GM08714 (cell line): ENCODE data around the gene SRPRB.

Experiments
- H3K4me3 ChIP-seq: fragments of 200-500 bp; sonication (Bioruptor generic); 2 replicates; pipeline ENCODE4 v1.5.1; 2014; ENCODE audit warnings: mild to moderate bottlenecking, low read length, inconsistent platforms
- ZNF274 ChIP-seq: IDR thresholded peaks from 2 replicates; pipeline ENCODE4 v1.6.1; 2012; ENCODE audit warnings: mild to moderate bottlenecking, low read depth, low read length

SRPRB gene

GRCh38 chr3:133797396-133798105, 8.1 kb upstream of the SRPRB start:
- no peak for TF ChIP-seq ZNF274
- no peak overlapping the region for H3K4me3 ChIP-seq

DNA sequence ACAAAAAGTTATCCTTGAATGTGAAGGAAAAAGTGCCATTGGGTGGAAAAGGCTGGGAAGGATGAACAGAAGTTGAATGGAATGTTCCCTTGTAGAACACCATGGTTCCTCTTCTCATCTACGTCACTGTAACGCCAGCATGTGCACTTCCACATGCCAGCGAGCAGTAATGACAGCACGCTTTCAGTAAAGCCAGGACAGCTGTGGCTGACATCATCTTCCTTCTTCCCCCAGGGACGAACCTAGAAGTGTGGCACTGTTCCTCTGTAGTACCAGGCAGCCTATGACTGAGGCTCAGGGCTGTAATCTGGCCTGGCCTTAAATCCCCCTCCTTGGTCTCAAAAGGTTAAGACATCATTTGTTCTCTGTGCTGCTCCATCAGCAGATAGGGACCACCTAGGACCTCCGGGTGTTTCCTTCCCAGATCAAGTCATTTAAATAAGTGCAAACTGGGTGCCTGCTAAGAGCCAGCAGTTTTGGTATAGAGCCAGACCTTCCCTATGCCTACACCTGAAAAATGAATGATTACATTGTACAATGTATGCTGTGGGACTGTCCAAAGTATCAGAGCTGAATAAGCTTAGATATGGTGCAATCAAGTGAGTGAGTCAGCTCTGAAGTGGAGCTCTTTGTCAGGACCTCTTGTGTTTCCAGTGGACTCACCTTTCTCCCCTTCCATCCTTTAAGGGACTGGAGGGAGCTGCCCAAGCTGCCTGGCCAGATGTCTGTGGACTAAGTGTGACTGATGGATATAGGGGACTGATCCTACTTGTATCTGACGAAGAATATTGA, 5.6 kb upstream of the SRPRB start:
- TF ChIP-seq ZNF274: no peak
- H3K4me3 ChIP-seq: no peak overlapping the region

DNA sequence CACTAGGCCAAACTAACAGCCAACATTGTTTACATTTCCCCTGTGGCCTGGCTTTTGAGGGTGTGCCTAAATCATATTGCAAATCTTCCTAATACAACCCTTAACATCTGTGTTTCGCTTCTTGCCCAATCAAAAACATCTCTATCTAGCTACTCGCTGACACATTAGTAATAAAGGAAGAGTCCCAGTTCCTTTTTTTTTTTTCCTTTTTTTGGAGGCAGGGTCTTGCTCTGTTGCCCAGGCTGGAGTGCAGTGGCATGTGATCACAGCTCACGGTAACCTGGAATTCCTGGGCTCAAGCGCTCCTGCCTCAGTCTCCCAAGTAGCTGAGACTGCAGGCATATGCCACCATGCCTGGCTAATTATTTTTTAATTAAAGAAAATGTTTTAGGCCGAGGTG, 2.1 kb upstream of the SRPRB start:
- no peak for TF ChIP-seq ZNF274
- no peak overlapping the region for H3K4me3 ChIP-seq

GRCh38 chr3:133804896-133805295, 719 bp upstream of the SRPRB start:
- TF ChIP-seq ZNF274: no peak
- peak overlapping the region; percentile 23; the same call in 1 of the 2 replicates for H3K4me3 ChIP-seq

GRCh38 chr3:133805384-133805701, 272 bp upstream of the SRPRB start:
- H3K4me3 ChIP-seq: peak overlapping the region; percentile 23; the same call in 1 of the 2 replicates
- TF ChIP-seq ZNF274: no peak

DNA sequence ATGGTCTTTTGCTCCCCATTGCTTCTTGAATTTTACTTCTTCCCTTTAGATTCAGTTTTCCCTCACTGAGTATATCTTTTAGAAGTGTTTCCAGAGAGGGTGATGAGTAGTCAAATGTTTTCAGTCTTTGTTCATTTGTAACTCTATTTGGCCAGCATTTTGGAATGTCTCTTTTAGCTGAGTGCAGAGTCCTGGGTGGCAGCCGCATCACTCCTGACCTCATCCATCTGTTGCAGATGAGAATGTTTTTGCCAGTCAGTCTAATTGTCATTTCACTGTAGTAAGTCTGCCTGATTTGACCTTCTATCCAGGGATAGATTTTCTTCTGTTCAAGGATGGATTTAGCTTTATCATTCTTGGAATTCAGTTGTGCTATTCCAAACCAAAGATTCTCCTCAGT, 7.3 kb downstream of the SRPRB start:
- no peak overlapping the region for H3K4me3 ChIP-seq
- no peak for TF ChIP-seq ZNF274

DNA sequence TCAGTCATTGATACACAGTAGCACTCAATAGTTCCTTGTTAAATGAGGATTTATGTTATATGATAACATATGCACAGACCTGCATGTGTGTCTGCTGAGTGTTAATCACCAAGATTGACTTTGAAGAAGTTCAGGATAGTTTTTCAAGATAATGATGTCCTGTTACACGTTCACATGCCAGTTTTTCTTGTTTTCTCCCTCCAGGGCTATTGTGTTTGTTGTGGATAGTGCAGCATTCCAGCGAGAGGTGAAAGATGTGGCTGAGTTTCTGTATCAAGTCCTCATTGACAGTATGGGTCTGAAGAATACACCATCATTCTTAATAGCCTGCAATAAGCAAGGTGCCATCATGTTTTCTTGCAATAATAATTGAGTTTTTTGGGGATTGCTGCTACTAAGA, 9.8 kb downstream of the SRPRB start:
- no peak overlapping the region for H3K4me3 ChIP-seq
- TF ChIP-seq ZNF274: no peak

GRCh38 chr3:133820129-133820528, 14.5 kb downstream of the SRPRB start:
- H3K4me3 ChIP-seq: no peak overlapping the region
- no peak for TF ChIP-seq ZNF274

- no peak overlapping the region for H3K4me3 ChIP-seq
- TF ChIP-seq ZNF274: no peak
Observed at GRCh38 chr3:133820889-133821675, 15.5 kb downstream of the SRPRB start.

DNA sequence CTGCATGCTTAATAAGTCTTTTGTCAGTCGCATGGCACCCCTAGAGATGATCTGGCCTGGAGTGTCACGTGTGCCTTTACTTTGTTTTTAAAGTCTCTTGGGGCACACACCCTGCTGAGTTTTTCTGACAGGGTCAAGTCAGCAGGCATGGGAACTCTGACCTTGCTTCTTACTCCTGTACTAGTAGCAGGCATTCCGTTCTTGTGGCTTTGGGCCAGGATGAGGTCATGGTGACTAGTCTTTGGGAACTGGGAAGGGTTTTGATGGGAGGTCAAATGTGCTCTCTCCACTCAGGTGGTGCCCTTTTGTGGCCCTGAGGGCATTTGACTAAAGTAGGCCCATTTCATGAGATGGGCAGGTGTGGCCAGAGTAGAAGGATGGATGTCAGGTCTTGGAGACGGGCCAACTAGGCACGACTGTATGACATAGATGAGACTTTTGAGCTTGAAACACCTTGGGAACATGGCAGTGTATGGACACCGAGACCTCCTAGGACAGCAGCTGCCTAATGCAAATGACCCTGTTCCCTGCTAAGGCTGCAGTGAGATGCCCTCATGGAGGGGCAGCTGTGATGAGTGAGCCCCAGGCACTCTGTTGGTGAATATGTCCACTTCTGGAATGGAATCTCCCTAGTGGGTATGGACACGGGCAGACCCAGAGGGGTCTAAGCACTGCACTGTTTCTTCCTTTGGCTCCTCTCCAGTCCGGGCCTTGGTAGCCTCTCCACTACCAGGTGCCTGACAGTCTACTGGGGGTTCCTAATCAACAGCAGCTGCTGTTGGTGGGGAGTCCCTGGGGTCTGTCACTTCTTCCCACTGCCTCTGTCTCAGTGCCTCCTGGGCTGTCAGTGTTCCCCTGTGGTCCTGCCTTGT, 16.4 kb downstream of the SRPRB start:
- no peak for TF ChIP-seq ZNF274
- H3K4me3 ChIP-seq: no peak overlapping the region

- H3K4me3 ChIP-seq: no peak overlapping the region
- TF ChIP-seq ZNF274: no peak
Observed at GRCh38 chr3:133824961-133825485, 19.4 kb downstream of the SRPRB start.

GRCh38 chr3:133825969-133826727, 20.5 kb downstream of the SRPRB start:
- H3K4me3 ChIP-seq: no peak overlapping the region
- no peak for TF ChIP-seq ZNF274

DNA sequence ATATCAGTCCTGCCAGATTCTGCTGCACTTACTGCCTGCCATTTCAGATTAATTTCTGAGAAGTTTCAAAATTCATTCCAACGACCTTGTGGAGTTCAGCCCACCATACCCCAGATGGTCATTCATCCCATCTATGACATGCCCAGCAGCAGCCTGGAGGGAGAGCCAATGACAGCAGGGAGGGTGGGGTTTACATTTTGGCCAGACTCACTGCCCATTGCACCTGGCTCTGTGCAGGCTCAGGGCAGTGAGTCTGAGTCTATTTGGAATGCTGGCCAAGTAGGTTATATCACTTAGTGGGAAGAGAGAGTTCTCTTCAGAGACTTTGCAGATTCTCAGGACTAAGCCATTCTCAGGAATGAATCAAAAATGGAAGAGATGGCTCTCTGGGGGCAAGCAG, 21.5 kb downstream of the SRPRB start:
- TF ChIP-seq ZNF274: no peak
- no peak overlapping the region for H3K4me3 ChIP-seq
